HCT116 (cell line): ENCODE measurements around the gene TCF7L2.

Source experiments
- ATF3 ChIP-seq: IDR thresholded peaks from 2 replicates; pipeline ENCODE4 v1.6.1; 2012
- SP1 ChIP-seq: IDR thresholded peaks from 2 replicates; pipeline ENCODE4 v1.6.1; 2012; ENCODE audit warnings: low read depth
- YY1 ChIP-seq: IDR thresholded peaks from 2 replicates; pipeline ENCODE4 v1.6.1; 2011; ENCODE audit warnings: low read length, low read depth, moderate library complexity, mild to moderate bottlenecking; ENCODE audit not compliant: insufficient replicate concordance; ENCODE audit errors: extremely low read depth
- TF ChIP-seq, protein P1 (sequence below), 3 experiments: fragments of 200-600 bp in 1 of 3; sonication (generic) in 1 of 3; IDR thresholded peaks in 2 of 3; conservative IDR thresholded peaks in 1 of 3; 2 replicates each; pipeline ENCODE4 v1.5.1; 2012 to 2017; ENCODE audit warnings: low read depth in 2 of 3, low read length in 2 of 3, antibody characterized with exemption in 1 of 3, borderline replicate concordance in 1 of 3, control low read depth in 1 of 3, mild to moderate bottlenecking in 1 of 3, mixed read lengths in 1 of 3, mixed run types in 1 of 3, moderate library complexity in 1 of 3; ENCODE audit not compliant: insufficient read depth in 1 of 3

GRCh38 chr10:113158183-113158582 is 208.1 kb downstream of the TCF7L2 start:
- no peak for TF ChIP-seq YY1
- TF ChIP-seq, protein P1, sequence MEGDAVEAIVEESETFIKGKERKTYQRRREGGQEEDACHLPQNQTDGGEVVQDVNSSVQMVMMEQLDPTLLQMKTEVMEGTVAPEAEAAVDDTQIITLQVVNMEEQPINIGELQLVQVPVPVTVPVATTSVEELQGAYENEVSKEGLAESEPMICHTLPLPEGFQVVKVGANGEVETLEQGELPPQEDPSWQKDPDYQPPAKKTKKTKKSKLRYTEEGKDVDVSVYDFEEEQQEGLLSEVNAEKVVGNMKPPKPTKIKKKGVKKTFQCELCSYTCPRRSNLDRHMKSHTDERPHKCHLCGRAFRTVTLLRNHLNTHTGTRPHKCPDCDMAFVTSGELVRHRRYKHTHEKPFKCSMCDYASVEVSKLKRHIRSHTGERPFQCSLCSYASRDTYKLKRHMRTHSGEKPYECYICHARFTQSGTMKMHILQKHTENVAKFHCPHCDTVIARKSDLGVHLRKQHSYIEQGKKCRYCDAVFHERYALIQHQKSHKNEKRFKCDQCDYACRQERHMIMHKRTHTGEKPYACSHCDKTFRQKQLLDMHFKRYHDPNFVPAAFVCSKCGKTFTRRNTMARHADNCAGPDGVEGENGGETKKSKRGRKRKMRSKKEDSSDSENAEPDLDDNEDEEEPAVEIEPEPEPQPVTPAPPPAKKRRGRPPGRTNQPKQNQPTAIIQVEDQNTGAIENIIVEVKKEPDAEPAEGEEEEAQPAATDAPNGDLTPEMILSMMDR (IDR thresholded peaks at IDR 0.05 in 2 of 3, conservative IDR thresholded peaks at IDR 0.05 in 1 of 3; ENCODE audit: borderline replicate concordance in 1 of 3, insufficient read depth in 1 of 3, low read depth in 2 of 3, low read length in 2 of 3): no peak
- TF ChIP-seq SP1: no peak
- TF ChIP-seq ATF3: no peak
